ENCODE data around the gene MGLL. TPM values are rescaled to one million over a fixed set of nuclear protein-coding genes. Genes with fewer than 3 reads are reported as not detected.

MGLL gene
- total and polyA plus RNA-seq, 2 donors (not counting 1 experiment from before 2014, with no cell fraction given): 1.7 to 6.9 TPM

DNA sequence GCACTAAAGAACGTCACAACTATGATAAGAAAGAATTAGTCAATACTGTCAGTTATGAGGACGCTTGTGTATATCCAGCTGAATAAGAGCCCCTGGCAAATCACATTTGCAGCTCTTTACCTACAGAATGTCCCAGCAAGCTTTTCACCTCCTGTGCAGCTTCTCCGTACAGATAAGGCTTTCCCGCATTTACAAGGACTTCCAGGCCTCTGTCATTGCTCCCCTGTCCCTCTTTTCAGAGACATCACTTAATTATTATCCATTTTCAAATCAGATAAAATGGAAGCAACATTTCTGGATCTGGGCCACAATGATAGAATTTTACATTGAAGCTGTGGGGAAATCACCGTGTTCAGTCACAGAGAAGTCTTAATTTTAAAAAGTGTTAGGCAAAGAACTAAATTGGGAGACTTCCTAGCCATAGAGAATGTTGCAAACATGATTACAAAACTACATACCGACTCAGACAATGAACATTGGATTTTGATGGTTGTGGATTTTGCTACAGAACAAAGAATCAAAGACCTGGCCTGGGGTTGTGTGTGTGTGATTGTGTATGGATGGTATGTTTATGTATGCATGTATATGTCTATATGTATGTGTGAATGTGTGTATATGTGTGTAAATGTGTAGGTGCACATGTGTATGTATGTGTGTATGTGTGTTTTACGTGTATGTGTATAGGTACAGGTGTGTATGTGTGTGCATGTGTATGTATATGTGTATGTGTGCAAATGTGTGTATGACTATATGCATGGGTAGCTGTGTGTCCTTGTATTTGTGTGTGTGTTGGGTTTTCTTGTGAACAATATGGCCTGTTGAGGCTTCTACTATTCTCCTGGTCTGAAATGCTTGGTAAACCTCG, 41.5 kb downstream of the MGLL start:
- ATAC-seq (ENCODE audit: low read depth): no peak
- no peak overlapping the region for H3K4me2 ChIP-seq (replicated peaks; ENCODE audit: low read depth, low read length, poor library complexity, severe bottlenecking)
- TF ChIP-seq EZH2 (IDR thresholded peaks at IDR 0.05; ENCODE audit: borderline replicate concordance, insufficient read depth, low read depth, low read length, poor library complexity, severe bottlenecking) (no peak), CTCF (IDR thresholded peaks at IDR 0.05) (no peak)
- H3K9me3 ChIP-seq (ENCODE audit: control extremely low read depth in 1 of 3, control insufficient read depth in 2 of 3, insufficient read depth in 1 of 3, low read length in 2 of 3): peaks cover 0 to 11% (median 7%) of the 10 kb centered on the region in 3 donors
- WGBS (ENCODE audit: insufficient coverage): 88% methylated on average over 5 of the region's 8 CpGs
- CTCF ChIA-PET: no interaction called here
- H2AFZ ChIP-seq (ENCODE audit: insufficient read depth, low read depth, low read length, poor library complexity, severe bottlenecking): no peak overlapping the region
- intact Hi-C loops (cut with micrococcal nuclease): no loop called here
- no peak overlapping the region for H3K9ac ChIP-seq (ENCODE audit: low read length)
- no peak overlapping the region for H3K27ac ChIP-seq (ENCODE audit: low read length in 2 of 2)
- Mint-ChIP-seq H3K9me3 (ENCODE audit: insufficient read depth) (peaks cover 2% of the 10 kb centered on the region), H3K27ac (no peak overlapping the region), H3K27me3 (no peaks in the 10 kb centered on the region), H3K4me3 (no peak overlapping the region), H3K4me1 (peaks cover 14% of the 10 kb centered on the region)
- POLR2A ChIA-PET: no interaction called here
- H3K36me3 ChIP-seq (replicated peaks in 1 of 2; ENCODE audit: control extremely low read depth in 1 of 2, control insufficient read depth in 1 of 2, extremely low read depth in 1 of 2, insufficient read depth in 2 of 2, low read length in 1 of 2): no peaks in the 10 kb centered on the region
- peaks cover 3 to 7% of the 10 kb centered on the region in 2 donors for H3K4me1 ChIP-seq (ENCODE audit: control insufficient read depth in 2 of 2, insufficient read depth in 2 of 2, low read length in 2 of 2)
- no peaks in the 10 kb centered on the region for H3K27me3 ChIP-seq (replicated peaks in 1 of 4; ENCODE audit: control extremely low read depth in 1 of 4, control insufficient read depth in 3 of 4, insufficient read depth in 4 of 4, low read length in 3 of 4)
- H3K79me2 ChIP-seq (ENCODE audit: control insufficient read depth, insufficient read depth, low read length): no peaks in the 10 kb centered on the region
- H3K4me3 ChIP-seq (ENCODE audit: control extremely low read depth in 1 of 5, extremely low read depth in 1 of 5, insufficient read depth in 1 of 5, low read depth in 2 of 5, low read length in 4 of 5): no peak overlapping the region
- H4K20me1 ChIP-seq (ENCODE audit: control insufficient read depth, insufficient read depth, low read length, poor library complexity, severe bottlenecking): no peaks in the 10 kb centered on the region
- no peak for DNase-seq

DNA sequence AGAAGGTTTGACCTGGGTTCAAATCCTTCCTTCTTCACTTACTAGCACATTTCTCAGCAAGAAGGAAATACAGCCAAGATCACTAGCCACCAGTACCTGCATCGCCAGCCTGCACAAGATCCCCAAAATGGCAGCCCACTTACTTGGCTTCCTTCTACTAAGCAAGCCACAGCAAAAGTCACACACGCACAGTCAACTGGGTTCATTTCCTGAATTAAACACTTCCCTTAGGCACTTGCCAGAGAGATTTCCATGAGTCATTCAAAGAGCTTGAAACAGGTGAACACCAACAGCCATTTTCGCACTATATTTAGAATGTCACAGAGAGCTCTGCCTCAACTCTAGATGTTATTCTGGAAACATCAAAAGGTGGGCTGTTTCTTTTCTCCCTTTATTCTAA, 42.6 kb downstream of the MGLL start:
- DNase-seq (no peak), ATAC-seq (ENCODE audit: low read depth) (no peak)
- no peak for TF ChIP-seq CTCF (IDR thresholded peaks at IDR 0.05)
- TF ChIP-seq EZH2 (IDR thresholded peaks at IDR 0.05; ENCODE audit: borderline replicate concordance, insufficient read depth, low read depth, low read length, poor library complexity, severe bottlenecking): no peak
- ChIA-PET POLR2A (no interaction called here), CTCF (no interaction called here)
- Histone ChIP-seq H3K4me2 (replicated peaks; ENCODE audit: low read depth, low read length, poor library complexity, severe bottlenecking) (no peak overlapping the region), H4K20me1 (ENCODE audit: control insufficient read depth, insufficient read depth, low read length, poor library complexity, severe bottlenecking) (no peaks in the 10 kb centered on the region), H3K27me3 (replicated peaks in 1 of 4; ENCODE audit: control extremely low read depth in 1 of 4, control insufficient read depth in 3 of 4, insufficient read depth in 4 of 4, low read length in 3 of 4) (no peaks in the 10 kb centered on the region), H2AFZ (ENCODE audit: insufficient read depth, low read depth, low read length, poor library complexity, severe bottlenecking) (no peak overlapping the region), H3K4me1 (ENCODE audit: control insufficient read depth in 2 of 2, insufficient read depth in 2 of 2, low read length in 2 of 2) (peaks cover 13 to 17% of the 10 kb centered on the region in 2 donors), H3K36me3 (replicated peaks in 1 of 2; ENCODE audit: control extremely low read depth in 1 of 2, control insufficient read depth in 1 of 2, extremely low read depth in 1 of 2, insufficient read depth in 2 of 2, low read length in 1 of 2) (no peaks in the 10 kb centered on the region), H3K9me3 (ENCODE audit: control extremely low read depth in 1 of 3, control insufficient read depth in 2 of 3, insufficient read depth in 1 of 3, low read length in 2 of 3) (peaks cover 0 to 11% (median 7%) of the 10 kb centered on the region in 3 donors), H3K4me3 (ENCODE audit: control extremely low read depth in 1 of 5, extremely low read depth in 1 of 5, insufficient read depth in 1 of 5, low read depth in 2 of 5, low read length in 4 of 5) (no peak overlapping the region), H3K9ac (ENCODE audit: low read length) (no peak overlapping the region), H3K27ac (ENCODE audit: low read length in 2 of 2) (no peak overlapping the region), H3K79me2 (ENCODE audit: control insufficient read depth, insufficient read depth, low read length) (no peaks in the 10 kb centered on the region)
- Mint-ChIP-seq H3K27me3 (no peaks in the 10 kb centered on the region), H3K9me3 (ENCODE audit: insufficient read depth) (peaks cover 2% of the 10 kb centered on the region), H3K4me1 (peaks cover 23% of the 10 kb centered on the region), H3K27ac (no peak overlapping the region), H3K4me3 (no peak overlapping the region)
- 25% methylated on average over 2 of the region's 3 CpGs for WGBS (ENCODE audit: insufficient coverage)
- intact Hi-C loops (cut with micrococcal nuclease): no loop called here
